Hematopoietic multipotent progenitor cell treated with erythropoietin and hydrocortisone succinate and interleukin-3 and kit ligand, for 8 days (in vitro differentiated cells): Measurements from ENCODE around the gene PTGER1.

Source experiments
- DNase-seq: peaks from one replicate; pipeline ENCODE4 v3.0.0-alpha.2; 2015

Gene PTGER1

DNA sequence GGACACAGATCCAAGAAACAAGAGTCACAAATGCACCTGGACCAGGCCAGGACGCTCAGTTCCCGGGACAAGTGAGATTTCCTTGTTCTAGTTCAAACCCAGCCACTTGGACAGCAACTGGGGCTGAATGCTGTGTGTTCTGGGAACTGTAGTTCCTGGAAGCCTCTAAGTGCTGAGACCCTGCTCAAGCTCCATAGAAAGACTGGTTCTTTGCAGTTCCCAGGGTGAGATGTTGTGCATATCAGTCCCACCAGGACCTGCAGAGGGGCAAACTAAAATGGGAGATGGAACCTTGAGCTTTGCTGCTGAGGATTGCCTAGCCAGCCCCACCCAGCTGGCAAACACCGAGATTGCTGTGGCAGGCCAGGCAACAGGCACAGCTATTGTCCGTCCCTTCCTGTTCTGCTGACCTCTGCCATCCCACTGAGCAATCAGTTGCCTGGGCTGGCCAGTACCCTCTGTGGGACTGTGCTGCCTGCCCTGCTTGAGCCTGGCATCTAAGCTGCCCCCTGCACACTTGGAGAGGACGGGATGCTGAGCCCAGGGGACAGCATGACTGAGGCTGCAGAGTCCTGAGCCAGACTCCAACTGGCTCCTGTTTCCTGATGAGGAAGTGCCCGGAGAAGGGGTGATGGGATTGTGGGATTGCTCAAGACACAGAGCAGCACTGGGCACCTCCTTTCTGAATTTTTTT lies 22.2 kb upstream of the PTGER1 start:
- DNase-seq: peak; percentile 21

DNA sequence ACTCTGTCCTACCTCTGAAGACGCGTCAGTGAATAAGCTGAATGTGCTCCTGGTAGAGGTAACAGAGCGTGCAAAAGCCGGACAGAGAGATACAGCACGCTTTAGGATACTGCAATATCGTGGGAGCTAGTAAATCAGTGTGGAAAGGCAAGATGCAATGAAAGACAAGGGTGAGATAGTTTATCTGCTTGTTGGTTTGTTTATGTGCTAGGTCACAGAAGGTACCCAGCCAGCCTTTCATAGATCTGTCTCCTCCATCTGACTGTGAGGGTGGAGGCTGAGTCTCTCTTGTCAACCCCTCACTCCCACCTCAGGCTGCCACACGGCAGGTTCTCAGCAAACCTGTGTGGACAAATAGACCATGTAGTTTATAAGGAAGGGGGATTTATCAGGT lies 21.7 kb upstream of the PTGER1 start:
- no peak for DNase-seq

DNA sequence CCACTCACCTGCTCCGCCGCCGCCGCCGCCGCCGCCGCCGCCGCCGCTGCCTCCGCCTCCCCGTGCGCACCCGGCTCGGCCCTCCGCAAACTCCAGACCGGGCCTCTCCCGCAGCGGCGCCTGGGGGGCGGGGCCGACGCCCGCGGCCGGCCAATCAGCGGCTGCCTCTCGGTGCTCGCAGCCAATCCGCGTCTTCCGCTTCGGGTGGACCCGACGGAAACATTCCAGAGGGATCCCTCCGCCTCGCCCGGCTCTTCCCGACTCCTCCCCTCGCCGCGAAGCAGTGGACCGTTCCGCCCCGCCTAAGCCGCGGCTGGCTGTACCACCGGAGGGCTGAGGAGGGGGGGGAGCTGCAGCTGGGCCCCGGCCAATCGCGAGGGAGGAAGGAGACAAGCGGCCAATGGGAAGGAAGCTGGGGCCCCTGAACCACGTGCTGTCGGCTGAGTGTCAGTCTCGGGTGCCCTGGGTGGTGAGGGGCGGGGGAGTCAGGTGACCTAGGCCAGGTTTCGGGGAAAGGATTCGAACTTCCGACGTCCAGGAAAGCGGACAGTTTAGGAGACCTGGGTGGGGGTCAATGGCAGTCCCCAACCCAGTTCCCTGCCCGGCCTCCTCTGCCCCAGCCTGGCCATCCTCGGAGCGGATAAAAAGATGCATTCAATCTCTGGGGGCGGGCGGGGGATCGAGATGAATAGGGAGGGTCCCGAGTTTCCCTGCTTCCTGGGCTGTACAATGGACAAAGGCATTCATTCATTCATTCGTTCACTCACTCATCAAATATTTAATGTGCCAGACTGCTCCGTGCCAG lies 21.1 kb upstream of the PTGER1 start, which contains the start of gene GIPC1:
Gene GIPC1, minus strand, starts transcription at position 99 of the 805 bp plus-strand sequence. CDS start 13,151 bp downstream, outside the sequence.
- peak; percentile 89 for DNase-seq

DNA sequence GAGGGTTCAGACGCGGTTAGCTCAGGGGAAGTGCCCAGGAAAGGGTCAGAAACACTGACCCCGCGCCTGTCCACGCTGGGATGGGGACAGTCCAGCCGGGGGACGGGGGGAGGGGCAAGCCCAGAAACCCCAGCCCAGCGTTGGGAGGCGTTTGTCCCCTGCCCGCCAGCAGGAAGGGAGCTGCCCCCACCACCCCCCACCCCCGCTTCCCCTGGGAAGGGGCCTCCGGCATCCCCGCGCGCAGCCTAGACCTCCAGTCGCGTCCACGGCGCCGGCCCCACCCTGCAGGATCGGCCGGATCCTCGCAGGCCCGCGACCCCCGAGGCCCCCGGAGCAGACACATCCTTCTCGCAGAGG lies 20.5 kb upstream of the PTGER1 start:
- DNase-seq: no peak

DNA sequence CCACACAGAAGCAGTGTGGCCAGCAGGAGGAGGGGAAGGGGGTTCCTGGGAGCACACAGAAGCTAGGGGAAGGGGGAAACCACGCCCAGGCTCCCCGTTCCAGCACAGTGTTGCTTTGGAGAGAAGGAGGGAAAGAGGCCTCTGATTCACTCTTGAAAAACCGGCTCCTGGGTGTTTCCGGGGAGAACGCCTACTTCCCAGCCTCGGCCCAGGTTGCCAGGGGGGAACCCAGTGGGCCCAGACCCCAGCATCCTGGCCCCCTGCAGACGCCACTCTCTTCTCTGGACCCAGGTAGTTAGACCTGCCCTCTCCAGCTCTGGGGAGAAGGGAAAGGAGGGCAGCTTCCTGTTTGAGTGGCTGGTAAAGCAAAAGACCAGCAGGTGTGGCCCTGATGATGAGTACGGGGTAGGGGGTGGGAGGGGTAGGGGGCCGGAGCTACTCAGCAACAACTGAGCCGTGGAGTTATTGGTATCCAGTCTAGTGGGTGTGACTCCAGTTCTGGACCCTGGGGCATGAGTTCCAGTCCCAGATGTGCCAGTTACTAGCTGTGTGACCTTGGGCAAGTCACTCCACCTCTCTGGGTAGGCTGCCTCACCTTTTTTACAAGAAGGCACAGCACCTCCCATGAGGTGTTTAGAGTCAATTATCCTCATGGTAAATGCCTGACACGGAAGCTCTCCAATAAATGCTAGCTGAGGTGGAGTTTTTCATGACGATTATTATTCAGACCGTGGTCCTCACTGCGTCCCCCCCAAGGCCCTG lies 19.9 kb upstream of the PTGER1 start:
- no peak for DNase-seq

- no peak for DNase-seq
Observed at GRCh38 chr19:14494411-14494810, 19.3 kb upstream of the PTGER1 start.

GRCh38 chr19:14492756-14493337 lies 17.7 kb upstream of the PTGER1 start:
- no peak for DNase-seq

DNA sequence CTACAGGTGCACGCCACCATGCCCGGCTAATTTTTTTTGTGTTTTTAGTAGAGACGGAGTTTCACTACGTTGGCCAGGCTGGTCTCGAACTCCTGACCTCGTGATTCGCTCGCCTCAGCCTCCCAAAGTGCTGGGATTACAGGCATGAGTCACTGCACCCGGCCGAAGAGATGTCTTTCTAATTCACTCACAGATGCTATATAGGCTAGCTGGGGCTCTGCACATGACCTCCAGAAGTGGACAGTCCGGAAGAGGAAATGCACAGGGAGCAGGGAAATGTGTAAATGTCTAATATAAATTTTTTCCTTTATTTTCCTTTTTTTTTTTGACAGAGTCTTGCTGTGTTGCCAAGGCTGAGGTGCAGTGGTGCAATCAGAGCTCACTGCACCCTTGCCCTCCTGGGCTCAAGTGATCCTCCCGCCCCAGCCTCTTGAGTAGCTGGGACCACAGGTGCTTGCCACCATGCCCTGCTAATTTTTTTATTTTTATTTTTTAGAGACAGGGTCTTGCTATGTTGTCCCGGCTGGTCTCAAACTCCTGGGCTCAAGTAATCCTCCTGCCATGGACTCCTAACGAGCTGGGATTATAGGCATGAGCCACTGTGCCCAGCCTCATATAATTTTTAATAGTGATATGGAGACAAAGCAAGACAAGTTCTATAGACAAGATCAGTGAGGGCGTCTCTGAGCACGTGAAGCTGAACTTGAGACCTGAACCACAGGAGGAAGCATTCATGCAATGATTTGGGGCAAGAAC lies 12.4 kb upstream of the PTGER1 start:
- no peak for DNase-seq

DNA sequence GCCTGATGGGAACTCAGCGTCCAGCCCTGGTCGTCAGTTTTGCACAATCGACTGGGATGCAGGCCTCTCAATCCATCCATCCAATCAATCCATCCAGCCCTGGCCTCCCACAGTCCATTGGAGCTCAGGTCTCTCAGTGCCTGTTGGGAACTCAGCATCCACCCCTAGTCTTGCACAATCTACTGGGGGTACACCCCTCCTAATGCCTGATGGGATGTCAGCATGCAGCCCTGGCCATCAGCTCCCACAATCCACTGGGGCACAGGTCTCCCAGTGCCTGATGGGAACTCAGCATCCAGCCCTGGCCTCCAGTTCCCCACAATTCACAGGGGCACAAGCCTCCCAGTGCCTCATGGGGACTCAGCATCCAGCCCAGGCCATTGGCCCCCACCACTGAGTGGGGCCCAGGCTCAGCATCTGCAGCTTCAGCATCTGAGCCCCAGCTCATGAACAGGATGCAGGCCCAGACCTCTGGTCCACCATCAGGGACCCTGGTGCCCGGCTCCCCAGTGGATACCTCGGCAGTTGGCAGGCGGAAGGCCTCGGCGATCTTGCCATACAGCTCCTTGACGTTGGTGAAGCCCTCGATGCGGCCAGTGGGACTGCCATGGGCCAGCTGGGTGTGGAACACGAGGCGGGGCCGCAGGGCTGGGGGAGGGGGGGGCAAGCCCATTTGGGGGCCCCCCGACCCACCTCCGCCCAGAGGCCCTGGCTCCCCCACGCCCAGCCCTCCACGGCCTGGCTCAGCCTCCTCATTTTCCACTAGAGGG lies 7.2 kb upstream of the PTGER1 start:
- no peak for DNase-seq

- DNase-seq: no peak
Observed at GRCh38 chr19:14480700-14481079, 5.5 kb upstream of the PTGER1 start.

GRCh38 chr19:14479975-14480699 lies 5.0 kb upstream of the PTGER1 start:
- peak; percentile 33 for DNase-seq

- no peak for DNase-seq
Observed at GRCh38 chr19:14479309-14479974, 4.3 kb upstream of the PTGER1 start.

DNA sequence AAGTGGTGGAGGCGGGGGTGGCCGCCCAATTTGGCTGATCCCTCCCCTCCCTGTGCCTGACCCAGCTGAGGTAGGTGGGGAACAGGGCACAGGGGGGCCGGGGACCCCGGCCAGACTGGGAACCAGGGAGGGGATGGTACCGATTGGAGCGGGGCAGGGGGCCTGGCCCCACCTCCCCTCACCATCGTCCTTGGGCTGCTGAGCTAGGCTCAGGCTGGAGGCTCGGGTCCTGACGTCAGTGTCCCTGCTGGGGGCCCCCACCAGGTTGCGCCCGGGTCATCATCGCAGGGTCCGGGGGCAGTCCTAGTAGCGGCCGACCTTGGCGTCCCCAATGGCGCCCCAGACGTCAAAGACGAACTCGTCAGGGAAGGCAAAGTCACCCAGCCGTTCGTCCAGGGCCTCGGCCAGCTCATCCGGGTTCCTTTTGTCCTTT lies 3.0 kb upstream of the PTGER1 start:
- no peak for DNase-seq

DNA sequence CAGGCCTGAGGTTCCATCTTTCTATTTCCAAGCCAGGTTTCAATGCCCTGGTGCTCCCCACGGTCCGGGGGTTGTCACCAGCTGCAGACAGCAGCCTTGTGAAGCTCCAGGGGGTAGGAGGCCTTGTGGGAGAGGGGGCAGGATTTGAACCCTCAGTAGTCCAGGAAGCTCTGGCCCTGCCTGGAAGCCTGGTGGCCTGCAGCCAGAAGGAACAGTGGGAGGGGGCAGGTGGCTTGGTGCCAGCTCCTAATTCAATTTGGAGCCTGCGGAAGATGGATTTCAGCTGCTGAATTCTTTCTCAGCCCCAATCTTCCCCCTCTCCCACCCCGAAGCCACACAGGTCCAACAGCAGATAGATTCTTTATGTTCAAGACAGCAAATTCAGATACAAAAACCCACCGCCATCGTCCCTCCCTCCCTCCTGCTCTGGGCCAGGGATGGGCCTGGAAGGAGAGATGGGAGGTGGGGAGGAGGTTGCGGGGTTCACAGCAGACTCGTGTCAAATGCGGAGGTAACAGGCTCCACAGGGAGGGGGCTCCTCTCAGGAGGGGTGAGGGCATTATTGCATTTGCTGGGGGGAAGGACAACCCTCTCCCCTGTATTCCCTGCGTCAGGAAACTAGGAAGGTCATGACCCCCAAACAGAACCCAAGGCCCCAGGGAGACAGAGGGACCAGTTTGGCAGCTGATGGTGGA lies 2.4 kb upstream of the PTGER1 start:
- DNase-seq: no peak

- DNase-seq: peak; percentile 32
Observed at GRCh38 chr19:14476673-14477401, 1.7 kb upstream of the PTGER1 start.

- DNase-seq: no peak
Observed at GRCh38 chr19:14476327-14476672, 1.1 kb upstream of the PTGER1 start.

- no peak for DNase-seq
Observed at GRCh38 chr19:14474827-14475226, 327 bp downstream of the PTGER1 start.

GRCh38 chr19:14473978-14474578 lies 1.1 kb downstream of the PTGER1 start:
- no peak for DNase-seq
